K562 (cell line): ENCODE results near the gene PHYH. TPM values are rescaled to one million over a fixed set of nuclear protein-coding genes. Genes with fewer than 3 reads are reported as not detected.
A peak's percentile ranks its signal among the peaks of the same experiment; 100 is the strongest.

Source experiments
- CBX8 ChIP-seq: fragments of 200-600 bp; sonication (generic); IDR thresholded peaks from 2 replicates; pipeline ENCODE4 v1.6.1; 2012; ENCODE audit warnings: borderline replicate concordance, mixed run types, low read depth, mild to moderate bottlenecking, moderate library complexity, mixed read lengths, low read length, control low read depth, inconsistent platforms; ENCODE audit not compliant: poor library complexity, severe bottlenecking; ENCODE audit errors: extremely low read depth
- ETV5 ChIP-seq: sonication (generic); formaldehyde crosslinking; IDR thresholded peaks from 2 replicates; pipeline ENCODE4 v1.4.0; 2020; ENCODE audit warnings: low read depth, mild to moderate bottlenecking, missing genetic modification reagents
- FOSL1 ChIP-seq: fragments of 200-800 bp; sonication (Bioruptor generic); conservative IDR thresholded peaks from 2 replicates; pipeline ENCODE4 v1.6.1; 2016; ENCODE audit warnings: missing genetic modification characterization, missing compliant biosample characterization
- FOXK1 ChIP-seq: sonication (generic); formaldehyde crosslinking; IDR thresholded peaks from 2 replicates; pipeline ENCODE4 v1.8.0; 2022; ENCODE audit warnings: missing genetic modification reagents, mild to moderate bottlenecking, borderline replicate concordance
- MAZ ChIP-seq, 2 experiments: fragments of 450-650 bp in 1 of 2; sonication (generic) in 1 of 2; formaldehyde crosslinking; IDR thresholded peaks in 1 of 2; conservative IDR thresholded peaks in 1 of 2; 2 replicates each; pipeline versions ENCODE4 v1.4.0 to v1.5.0; 2020; ENCODE audit warnings: mild to moderate bottlenecking in 1 of 2, missing genetic modification reagents in 1 of 2
- MITF ChIP-seq: IDR thresholded peaks from 2 replicates; pipeline ENCODE4 v1.6.1; 2014; ENCODE audit warnings: antibody characterized with exemption
- NR4A1 ChIP-seq, 2 experiments: fragments of 250-450 bp in 1 of 2; fragments of 450-650 bp in 1 of 2; sonication (Bioruptor Pico) in 1 of 2; IDR thresholded peaks; 2 replicates each; pipeline versions ENCODE4 v1.4.0 to v1.6.1; 2016 to 2020; ENCODE audit warnings: mild to moderate bottlenecking in 2 of 2, missing compliant biosample characterization in 1 of 2, missing genetic modification characterization in 1 of 2, moderate library complexity in 1 of 2
- PATZ1 ChIP-seq: fragments of 250-450 bp; sonication (Bioruptor Pico); IDR thresholded peaks from 2 replicates; pipeline ENCODE4 v1.5.0; 2020; ENCODE audit warnings: mild to moderate bottlenecking, borderline replicate concordance
- POLR2AphosphoS5 ChIP-seq: IDR thresholded peaks from 2 replicates; pipeline ENCODE4 v1.6.1; 2011; ENCODE audit warnings: mild to moderate bottlenecking, low read depth, low read length, moderate library complexity; ENCODE audit not compliant: control insufficient read depth, insufficient read depth
- RAD21 ChIP-seq, 2 experiments: fragments of 250-450 bp in 1 of 2; fragments of 450-650 bp in 1 of 2; sonication (Bioruptor Pico) in 1 of 2; formaldehyde crosslinking in 1 of 2; IDR thresholded peaks in 1 of 2; conservative IDR thresholded peaks in 1 of 2; 2 replicates each; pipeline versions ENCODE4 v1.4.0 to v1.8.0; 2020 to 2022; ENCODE audit warnings: mild to moderate bottlenecking in 2 of 2, moderate library complexity in 1 of 2
- TAF7 ChIP-seq: fragments of 450-650 bp; IDR thresholded peaks from 2 replicates; pipeline ENCODE4 v1.6.1; 2016; ENCODE audit warnings: missing genetic modification characterization, missing compliant biosample characterization
- TOE1 ChIP-seq, 2 experiments: fragments of 450-650 bp in 1 of 2; sonication (generic) in 1 of 2; formaldehyde crosslinking in 1 of 2; IDR thresholded peaks; 2 replicates each; pipeline versions ENCODE4 v1.7.1 to v1.8.0; 2016 to 2022; ENCODE audit warnings: borderline replicate concordance in 2 of 2, mild to moderate bottlenecking in 2 of 2, antibody characterized with exemption in 1 of 2, inconsistent platforms in 1 of 2, low read depth in 1 of 2, missing genetic modification reagents in 1 of 2, moderate library complexity in 1 of 2
- polyA plus RNA-seq, 8 experiments: library from polyadenylated mRNA; depleted of rRNA in 4 of 8; stranded (reverse) in 5 of 8; unstranded in 3 of 8; fragments of >200 nt; fragmentation: Nextera tagmentation in 2 of 8; fragmentation: Illumina TruSeq in 1 of 8; extraction: Ambion mirVana in 2 of 8; extraction: Trizol in 1 of 8; gene quantifications; 2 replicates each; pipeline versions ENCODE4 v1.2.1 to v1.2.3, GENCODE V29; 2011 to 2014; ENCODE audit warnings: inconsistent platforms in 1 of 8, missing spikeins in 1 of 8
- total RNA-seq, 7 experiments: library from RNA; depleted of rRNA in 6 of 7; stranded (reverse); fragments of >200 nt in 6 of 7; fragmentation: Illumina TruSeq in 2 of 7; extraction: Trizol in 2 of 7; gene quantifications; 2 replicates each; pipeline versions ENCODE4 v1.2.1 to v1.2.3, GENCODE V29; 2011 to 2021; ENCODE audit warnings: low replicate concordance in 1 of 7

The PHYH gene
- total and polyA plus RNA-seq, 9 of the 15 experiments (the other 6 are each of a cell fraction or from before 2014, with no cell fraction given) = 3.8 to 6.9 (median 5.7) TPM

GRCh38 chr10:13299437-13300287 is at the start of gene PHYH (continued):
- TF ChIP-seq FOXK1 = no peak
- TF ChIP-seq RAD21 (CRISPR knock-in tag; conservative IDR thresholded peaks at IDR 0.05 in 1 of 2, IDR thresholded peaks at IDR 0.05 in 1 of 2) = no peak
- no peak for TF ChIP-seq FOSL1 (tag)
- TF ChIP-seq TOE1 (IDR thresholded peaks at IDR 0.05; ENCODE audit: borderline replicate concordance) = 0 out of 2 replicates have a peak, but pooled peaks have one; percentile 34
- no peak for TF ChIP-seq TOE1 (CRISPR knock-in tag; IDR thresholded peaks at IDR 0.05; ENCODE audit: borderline replicate concordance, low read depth)
- TF ChIP-seq CBX8 = no peak
- TF ChIP-seq MITF = peak; percentile 31; the same call in 1 of the 2 replicates
- no peak for TF ChIP-seq TAF7 (tag)
- no peak for TF ChIP-seq PATZ1 (CRISPR knock-in tag)
- peak; percentile 64 to 90 for TF ChIP-seq MAZ (CRISPR knock-in tag; conservative IDR thresholded peaks at IDR 0.05 in 1 of 2, IDR thresholded peaks at IDR 0.05 in 1 of 2)
- TF ChIP-seq POLR2AphosphoS5 = peak; percentile 38; the same call in 1 of the 2 replicates
- TF ChIP-seq ETV5 (CRISPR knock-in tag) = peak; percentile 12; the same call in 1 of the 2 replicates
- no peak for TF ChIP-seq NR4A1 (CRISPR knock-in tag; IDR thresholded peaks at IDR 0.05)
- TF ChIP-seq NR4A1 (tag; IDR thresholded peaks at IDR 0.05) = peak; percentile 58; the same call in 1 of the 2 replicates
